Prostate gland (tissue), 2 donors: Measurements from ENCODE around the gene PARP1. TPM values are rescaled to one million over a fixed set of nuclear protein-coding genes. Genes with fewer than 3 reads are reported as not detected.

ENCODE experiments used
- DNase-seq: peaks from one replicate; pipeline ENCODE4 v3.0.0-alpha.2; 2019; ENCODE audit warnings: low spot score
- H3K27ac ChIP-seq, 2 donors: fragments of 200-600 bp; sonication (generic); 2 replicates each; pipeline ENCODE4 v1.5.1; 2017 to 2019
- H3K27me3 ChIP-seq: fragments of 200-600 bp; sonication (generic); replicated peaks from 2 replicates; pipeline ENCODE4 v1.5.1; 2019; ENCODE audit not compliant: insufficient read depth
- H3K36me3 ChIP-seq, 2 donors: fragments of 200-600 bp; sonication (generic); 1 replicate in 1 of 2; 2 replicates in 1 of 2; pipeline versions ENCODE4 v1.5.1 to v1.8.1; 2017 to 2019
- H3K4me1 ChIP-seq: fragments of 200-600 bp; sonication (generic); replicated peaks from 2 replicates; pipeline ENCODE4 v1.5.1; 2019
- H3K4me3 ChIP-seq, 2 donors: fragments of 200-600 bp; sonication (generic); 2 replicates each; pipeline ENCODE4 v1.5.1; 2017 to 2019
- H3K9me3 ChIP-seq: fragments of 200-600 bp; sonication (generic); 2 replicates; pipeline ENCODE4 v1.5.1; 2017
- CTCF ChIP-seq, 4 experiments: fragments of 200-600 bp in 2 of 4; fragments of 450-650 bp in 2 of 4; sonication (generic) in 2 of 4; IDR thresholded peaks; 1 replicate in 3 of 4; 2 replicates in 1 of 4; pipeline ENCODE4 v1.5.1; 2016 to 2019; ENCODE audit warnings: antibody characterized with exemption in 4 of 4, mild to moderate bottlenecking in 2 of 4, moderate library complexity in 2 of 4
- POLR2A ChIP-seq: fragments of 450-650 bp; IDR thresholded peaks from one replicate; pipeline ENCODE4 v1.6.1; 2016; ENCODE audit warnings: antibody characterized with exemption, mild to moderate bottlenecking
- POLR2AphosphoS5 ChIP-seq: sonication (generic); formaldehyde crosslinking; IDR thresholded peaks from one replicate; pipeline ENCODE4 v1.6.1; 2017; ENCODE audit warnings: antibody characterized with exemption
- WGBS: methylation state at CpG from one replicate; pipeline ENCODE4 v1.1.5; 2018; 5-methylcytosine and 5-hydroxymethylcytosine counted together
- intact Hi-C: fragments of 100-400 bp; cut with DNase I; formaldehyde crosslinking; loops from one replicate; pipeline ENCODE4 v1.14.2; 2022
- total RNA-seq, 2 donors: library from RNA; depleted of rRNA; stranded (reverse); fragments of >200 nt; gene quantifications; one replicate each; pipeline ENCODE4 v1.1.0, GENCODE V29; 2016

The PARP1 gene
- total RNA-seq, 2 donors from 2014 or later = 197 to 212 TPM

- Histone ChIP-seq H3K4me3 (peak overlapping the region; percentile 77 to 79), H3K36me3 (no peaks in the 10 kb centered on the region), H3K27me3 (no peaks in the 10 kb centered on the region), H3K4me1 (peaks cover 12% of the 10 kb centered on the region), H3K9me3 (no peaks in the 10 kb centered on the region), H3K27ac (peak overlapping the region; percentile 84 to 89)
- DNase-seq = no peak
- WGBS = 69% methylated on average over 25 of the region's 25 CpGs
- TF ChIP-seq CTCF (IDR thresholded peaks at IDR 0.05) = no peak
- no peak for TF ChIP-seq POLR2AphosphoS5
- TF ChIP-seq POLR2A = no peak
- intact Hi-C loops = loop anchor here (10.0 kb wide), 1 partner anchor 224 kb away; the partner anchor contains the start of gene ACBD3
These were observed 642 bp upstream of the PARP1 start for GRCh38 chr1:226408285-226409184.

- Histone ChIP-seq H3K9me3 (no peaks in the 10 kb centered on the region), H3K27ac (peak overlapping the region; percentile 84 to 89), H3K4me3 (peak overlapping the region; percentile 77 to 79), H3K27me3 (no peaks in the 10 kb centered on the region), H3K4me1 (peaks cover 12% of the 10 kb centered on the region), H3K36me3 (no peaks in the 10 kb centered on the region)
- under 1% methylated on average over 4 of the region's 4 CpGs for WGBS
- DNase-seq = no peak
- intact Hi-C loops = loop anchor here (10.0 kb wide), 1 partner anchor 222 kb away; the partner anchor contains the start of gene ACBD3
- no peak for TF ChIP-seq POLR2A
- TF ChIP-seq CTCF (IDR thresholded peaks at IDR 0.05) = no peak
- TF ChIP-seq POLR2AphosphoS5 = no peak
These were observed 745 bp downstream of the PARP1 start for GRCh38 chr1:226407199-226407496.

GRCh38 chr1:226406401-226406881, 1.5 kb downstream of the PARP1 start:
- intact Hi-C loops = loop anchor here (10.0 kb wide), 1 partner anchor 222 kb away; the partner anchor contains the start of gene ACBD3
- TF ChIP-seq POLR2AphosphoS5 (peak; percentile 74), POLR2A (no peak)

GRCh38 chr1:226405411-226405988, 2.4 kb downstream of the PARP1 start:
- H3K4me3 ChIP-seq = no peak overlapping the region
- no peak for DNase-seq
- H3K27me3 ChIP-seq = no peaks in the 10 kb centered on the region
- H3K27ac ChIP-seq = peak overlapping the region; percentile 65 to 84
- peaks cover 0 to 9% of the 10 kb centered on the region in 2 donors for H3K36me3 ChIP-seq
- TF ChIP-seq POLR2A (no peak), POLR2AphosphoS5 (no peak), CTCF (IDR thresholded peaks at IDR 0.05) (no peak)
- no peaks in the 10 kb centered on the region for H3K9me3 ChIP-seq
- WGBS = 64% methylated on average over 16 of the region's 16 CpGs
- intact Hi-C loops = loop anchor here (10.0 kb wide), 1 partner anchor 221 kb away; the partner anchor contains the start of gene ACBD3
- peaks cover 17% of the 10 kb centered on the region for H3K4me1 ChIP-seq

More at GRCh38 chr1:226406401-226406881, 1.5 kb downstream of the PARP1 start:
- Histone ChIP-seq H3K27ac (peak overlapping the region; percentile 84 to 89), H3K4me3 (peak overlapping the region; percentile 77 to 79), H3K9me3 (no peaks in the 10 kb centered on the region), H3K36me3 (peaks cover 0 to 5% of the 10 kb centered on the region in 2 donors), H3K27me3 (no peaks in the 10 kb centered on the region), H3K4me1 (peaks cover 16% of the 10 kb centered on the region)
- 4% methylated on average over 10 of the region's 10 CpGs for WGBS
- peak; percentile 37 for DNase-seq

- TF ChIP-seq POLR2A (no peak), POLR2AphosphoS5 (no peak), CTCF (IDR thresholded peaks at IDR 0.05) (no peak)
- WGBS = 50% methylated on average over 2 of the region's 2 CpGs
- H3K4me3 ChIP-seq = no peak overlapping the region
- peaks cover 17% of the 10 kb centered on the region for H3K4me1 ChIP-seq
- DNase-seq = no peak
- H3K36me3 ChIP-seq = peaks cover 0 to 9% of the 10 kb centered on the region in 2 donors
- H3K27me3 ChIP-seq = no peaks in the 10 kb centered on the region
- H3K9me3 ChIP-seq = no peaks in the 10 kb centered on the region
- intact Hi-C loops = loop anchor here (5.0 to 10.0 kb wide), 2 partner anchors 43 to 220 kb away; partner anchors contain the start of gene ACBD3
- peak overlapping the region in 1 of 2 donors; percentile 65 for H3K27ac ChIP-seq
These were observed 3.0 kb downstream of the PARP1 start for GRCh38 chr1:226404904-226405222.
